HG03558 (cell line): Measurements from ENCODE around the gene MRNIP.
A peak's percentile ranks its signal among the peaks of the same experiment; 100 is the strongest.
"Not testable (repeated sequence)": the region's sequence is repeated elsewhere in the genome, so short reads cannot be mapped to it uniquely, and the experiment has no call there.

Experiments used
- ATAC-seq: cut with Tn5 transposase; IDR thresholded peaks from one replicate; pipeline ENCODE4 v1.9.1; 2021; ENCODE audit warnings: moderate number of reproducible peaks; ENCODE audit not compliant: unreplicated experiment; ENCODE audit errors: extremely low read depth

Gene MRNIP

GRCh38 chr5:179796877-179797608 is 61.6 kb downstream of the MRNIP start:
- ATAC-seq: no peak

GRCh38 chr5:179795863-179796833 is 62.5 kb downstream of the MRNIP start:
- ATAC-seq: peak; percentile 50

GRCh38 chr5:179795049-179795862 is 63.4 kb downstream of the MRNIP start:
- ATAC-seq: no peak

GRCh38 chr5:179794575-179794974 is 64.0 kb downstream of the MRNIP start:
- no peak for ATAC-seq

GRCh38 chr5:179794171-179794570 is 64.4 kb downstream of the MRNIP start:
- no peak for ATAC-seq

GRCh38 chr5:179793468-179794139 is 65.0 kb downstream of the MRNIP start, which contains the start of gene LTC4S:
Gene LTC4S, plus strand, starts transcription at chr5:179793986. Its CDS starts 95 bp downstream, at chr5:179794081.
- no peak for ATAC-seq

- ATAC-seq: no peak
Observed at GRCh38 chr5:179792612-179793467, 65.8 kb downstream of the MRNIP start.

GRCh38 chr5:179791881-179792611 is 66.6 kb downstream of the MRNIP start:
- ATAC-seq: no peak

- not testable (repeated sequence) for ATAC-seq
Observed at GRCh38 chr5:179789278-179789677, 69.3 kb downstream of the MRNIP start.

- ATAC-seq: no peak
Observed at GRCh38 chr5:179788193-179788854, 70.3 kb downstream of the MRNIP start.
